H1 (cell line): ENCODE measurements around the gene SLC25A12. TPM values are rescaled to one million over a fixed set of nuclear protein-coding genes. Genes with fewer than 3 reads are reported as not detected.

Experiments
- CHD7 ChIP-seq: fragments of 300-600 bp; sonication (generic); IDR thresholded peaks from 2 replicates; pipeline ENCODE4 v1.7.1; 2012; ENCODE audit warnings: low read length, moderate library complexity, mild to moderate bottlenecking, inconsistent platforms; ENCODE audit not compliant: insufficient replicate concordance
- HDAC2 ChIP-seq, 2 experiments: fragments of 300-600 bp in 1 of 2; sonication (generic) in 1 of 2; IDR thresholded peaks; 2 replicates each; pipeline ENCODE4 v1.6.1; 2011 to 2012; ENCODE audit warnings: low read depth in 2 of 2, low read length in 2 of 2, mild to moderate bottlenecking in 2 of 2, moderate library complexity in 2 of 2, borderline replicate concordance in 1 of 2, inconsistent platforms in 1 of 2
- KDM5A ChIP-seq: fragments of 200-600 bp; IDR thresholded peaks from 2 replicates; pipeline ENCODE4 v1.7.1; 2012; ENCODE audit warnings: mild to moderate bottlenecking, low read length, inconsistent platforms, mixed read lengths
- NRF1 ChIP-seq: IDR thresholded peaks from 2 replicates; pipeline ENCODE4 v1.6.1; 2011; ENCODE audit warnings: mild to moderate bottlenecking, low read depth, low read length, improper control_type of control experiment
- RBBP5 ChIP-seq: IDR thresholded peaks from 2 replicates; pipeline ENCODE4 v1.7.1; 2012; ENCODE audit warnings: low read depth, mild to moderate bottlenecking, inconsistent platforms, low read length, moderate library complexity, borderline replicate concordance
- SAP30 ChIP-seq: fragments of 300-600 bp; sonication (generic); IDR thresholded peaks from 2 replicates; pipeline ENCODE4 v1.7.1; 2012; ENCODE audit warnings: low read length, moderate library complexity, mild to moderate bottlenecking, inconsistent platforms; ENCODE audit not compliant: insufficient read depth, insufficient replicate concordance
- SP4 ChIP-seq: IDR thresholded peaks from 2 replicates; pipeline ENCODE4 v1.6.1; 2012; ENCODE audit warnings: low read length, inconsistent platforms
- SRF ChIP-seq: IDR thresholded peaks from 2 replicates; pipeline ENCODE4 v1.6.1; 2011; ENCODE audit warnings: mild to moderate bottlenecking, low read depth, low read length, moderate library complexity
- YY1 ChIP-seq: IDR thresholded peaks from 2 replicates; pipeline ENCODE4 v1.6.1; 2011; ENCODE audit warnings: low read depth, mild to moderate bottlenecking, low read length
- polyA plus RNA-seq, 7 experiments: library from polyadenylated mRNA; depleted of rRNA in 3 of 7; stranded (reverse) in 5 of 7; unstranded in 2 of 7; fragments of >200 nt in 5 of 7; fragments of 200-250 nt in 2 of 7; gene quantifications; 1 replicate in 5 of 7; 2 replicates in 1 of 7; 4 replicates in 1 of 7; pipeline versions ENCODE4 v1.2.1 to v1.2.3, GENCODE V29; 2011 to 2013; ENCODE audit warnings: missing spikeins in 2 of 7, mixed read lengths in 2 of 7
- total RNA-seq: library from RNA; stranded (reverse); fragmentation: NEBNext Ultra II Directional; extraction: Animal tissue kit (Norgen Biotek cat#: 25700); gene quantifications from 2 replicates; pipeline ENCODE4 v1.2.1, GENCODE V29; 2021

The SLC25A12 gene
- total and polyA plus RNA-seq, 2 of the 8 experiments (the other 6 are each of a cell fraction or from before 2014, with no cell fraction given) = 7.7 to 10.2 TPM

GRCh38 chr2:171922230-171923022 is 28.4 kb upstream of the SLC25A12 start, which contains the start of gene HAT1 (continued):
- no peak for TF ChIP-seq CHD7
- TF ChIP-seq SP4 = 0 out of 2 replicates have a peak, but pooled peaks have one; percentile 52
- peak; percentile 80 for TF ChIP-seq KDM5A
- TF ChIP-seq NRF1 = peak; percentile 24; the same call in 1 of the 2 replicates
- peak; percentile 80 for TF ChIP-seq YY1
- TF ChIP-seq SAP30 = peak; percentile 77
- peak in 1 of 2 experiments; percentile 38; a peak in 1 of 4 replicates for TF ChIP-seq HDAC2 (IDR thresholded peaks at IDR 0.05; ENCODE audit: borderline replicate concordance in 1 of 2, low read depth in 2 of 2, low read length in 2 of 2)
- no peak for TF ChIP-seq SRF
- TF ChIP-seq RBBP5 = peak; percentile 89; the same call in 1 of the 2 replicates
